DOHH2 (cell line): ENCODE data around the gene CCDC88C.

Experiments
- H3F3A ChIP-seq: fragments of 200-600 bp; sonication (generic), shearing (Covaris generic); 2 replicates; pipeline ENCODE4 v1.6.0; 2016; ENCODE audit warnings: antibody characterized with exemption, mild to moderate bottlenecking; ENCODE audit not compliant: control insufficient read depth, insufficient read depth
- H3K27ac ChIP-seq: fragments of 200-600 bp; sonication (generic); 2 replicates; pipeline ENCODE4 v1.5.1; 2014; ENCODE audit warnings: low read depth, mild to moderate bottlenecking, low read length, moderate library complexity
- H3K27me3 ChIP-seq: fragments of 200-600 bp; sonication (generic); 2 replicates; pipeline ENCODE4 v1.6.1; 2014; ENCODE audit warnings: mild to moderate bottlenecking, low read length, mixed read lengths; ENCODE audit not compliant: control insufficient read depth
- H3K36me3 ChIP-seq: fragments of 200-600 bp; sonication (generic); 2 replicates; pipeline ENCODE4 v1.6.1; 2014; ENCODE audit warnings: mild to moderate bottlenecking, low read length, moderate library complexity, mixed read lengths; ENCODE audit not compliant: control insufficient read depth
- H3K4me1 ChIP-seq: fragments of 200-600 bp; sonication (generic); 2 replicates; pipeline ENCODE4 v1.6.1; 2014; ENCODE audit warnings: mild to moderate bottlenecking, low read length, mixed read lengths; ENCODE audit not compliant: control insufficient read depth
- H3K4me2 ChIP-seq: fragments of 200-600 bp; sonication (generic); 2 replicates; pipeline ENCODE4 v1.6.0; 2014; ENCODE audit warnings: mild to moderate bottlenecking, low read length, moderate library complexity
- H3K4me3 ChIP-seq: fragments of 200-600 bp; sonication (generic); 2 replicates; pipeline ENCODE4 v1.5.1; 2014; ENCODE audit warnings: mild to moderate bottlenecking, low read length, mixed read lengths
- H3K79me2 ChIP-seq: fragments of 200-600 bp; sonication (generic); 2 replicates; pipeline ENCODE4 v1.6.1; 2014; ENCODE audit warnings: mild to moderate bottlenecking, low read length, mixed read lengths; ENCODE audit not compliant: control insufficient read depth
- H3K9me2 ChIP-seq: fragments of 200-600 bp; sonication (generic); replicated peaks from 2 replicates; pipeline ENCODE4 v1.6.1; 2014; ENCODE audit warnings: mild to moderate bottlenecking, low read length, mixed read lengths; ENCODE audit not compliant: control insufficient read depth
- H3K9me3 ChIP-seq: fragments of 200-600 bp; sonication (generic); 2 replicates; pipeline ENCODE4 v1.6.1; 2014; ENCODE audit warnings: antibody characterized with exemption, low read length, mixed read lengths; ENCODE audit not compliant: control insufficient read depth, insufficient read depth
- H4K20me1 ChIP-seq: fragments of 200-600 bp; sonication (generic); 2 replicates; pipeline ENCODE4 v1.6.0; 2014; ENCODE audit warnings: low read depth, mild to moderate bottlenecking, antibody characterized with exemption, low read length, moderate library complexity; ENCODE audit not compliant: control insufficient read depth, insufficient read depth
- EZH2phosphoT487 ChIP-seq: fragments of 200-600 bp; sonication (generic); IDR thresholded peaks from 2 replicates; pipeline ENCODE4 v1.6.1; 2017; ENCODE audit warnings: borderline replicate concordance, mild to moderate bottlenecking, antibody characterized with exemption, low read length, moderate library complexity, mixed read lengths
- TF ChIP-seq, protein P1 (sequence below): fragments of 200-600 bp; sonication (generic); IDR thresholded peaks from one replicate; pipeline ENCODE4 v1.5.1; 2014; ENCODE audit warnings: antibody characterized with exemption, mild to moderate bottlenecking, low read depth, low read length; ENCODE audit not compliant: poor library complexity, severe bottlenecking

CCDC88C gene

DNA sequence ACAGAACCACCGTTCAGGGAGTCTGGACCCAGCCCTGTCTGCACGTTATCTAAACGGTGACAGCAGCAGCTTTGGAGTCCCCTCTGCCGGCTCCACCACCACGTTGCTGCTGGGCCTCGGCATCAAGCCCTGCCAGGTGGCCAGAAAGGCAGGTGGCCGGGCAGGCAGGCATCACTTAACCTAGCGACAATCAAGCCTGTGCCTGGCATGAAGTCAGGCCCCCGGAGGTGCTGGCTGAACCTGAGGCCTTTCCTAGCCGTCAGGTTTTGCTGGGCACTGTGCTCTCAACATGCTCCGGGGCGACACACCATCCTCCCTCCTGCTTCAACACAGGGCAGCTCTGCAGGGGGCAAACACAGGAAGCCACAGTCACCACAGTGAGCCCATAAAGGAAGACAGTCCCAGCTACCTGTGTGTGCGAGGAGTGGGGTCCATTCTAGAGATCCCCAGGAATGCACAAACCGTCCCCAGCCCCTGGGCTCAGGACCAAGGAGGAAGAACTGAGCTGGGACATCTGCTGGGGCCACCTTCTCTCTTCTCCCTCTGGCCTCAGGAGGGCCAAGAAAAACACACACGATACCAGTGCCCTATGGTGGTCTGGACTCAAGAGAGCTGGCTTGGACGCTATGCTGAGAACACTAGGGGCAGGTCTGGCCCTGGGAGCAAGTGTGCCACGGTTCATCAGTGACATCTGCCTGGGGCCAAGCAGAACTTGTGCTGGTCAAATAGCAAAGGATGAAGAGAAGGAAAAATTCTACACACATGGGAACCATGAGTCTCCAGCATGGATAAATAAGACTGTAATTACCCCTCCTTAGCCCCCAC is 44.7 kb downstream of the CCDC88C start:
- Histone ChIP-seq H3K9me2 (no peaks in the 10 kb centered on the region), H3F3A (peaks cover 25% of the 10 kb centered on the region), H3K4me1 (peaks cover 99% of the 10 kb centered on the region), H3K27me3 (no peaks in the 10 kb centered on the region), H3K4me3 (peak overlapping the region; percentile 66), H3K27ac (peak overlapping the region; percentile 87), H3K79me2 (peaks cover 100% of the 10 kb centered on the region), H3K36me3 (peaks cover 80% of the 10 kb centered on the region), H4K20me1 (peaks cover 39% of the 10 kb centered on the region), H3K4me2 (peak overlapping the region; percentile 91), H3K9me3 (no peaks in the 10 kb centered on the region)
- TF ChIP-seq, protein P1, sequence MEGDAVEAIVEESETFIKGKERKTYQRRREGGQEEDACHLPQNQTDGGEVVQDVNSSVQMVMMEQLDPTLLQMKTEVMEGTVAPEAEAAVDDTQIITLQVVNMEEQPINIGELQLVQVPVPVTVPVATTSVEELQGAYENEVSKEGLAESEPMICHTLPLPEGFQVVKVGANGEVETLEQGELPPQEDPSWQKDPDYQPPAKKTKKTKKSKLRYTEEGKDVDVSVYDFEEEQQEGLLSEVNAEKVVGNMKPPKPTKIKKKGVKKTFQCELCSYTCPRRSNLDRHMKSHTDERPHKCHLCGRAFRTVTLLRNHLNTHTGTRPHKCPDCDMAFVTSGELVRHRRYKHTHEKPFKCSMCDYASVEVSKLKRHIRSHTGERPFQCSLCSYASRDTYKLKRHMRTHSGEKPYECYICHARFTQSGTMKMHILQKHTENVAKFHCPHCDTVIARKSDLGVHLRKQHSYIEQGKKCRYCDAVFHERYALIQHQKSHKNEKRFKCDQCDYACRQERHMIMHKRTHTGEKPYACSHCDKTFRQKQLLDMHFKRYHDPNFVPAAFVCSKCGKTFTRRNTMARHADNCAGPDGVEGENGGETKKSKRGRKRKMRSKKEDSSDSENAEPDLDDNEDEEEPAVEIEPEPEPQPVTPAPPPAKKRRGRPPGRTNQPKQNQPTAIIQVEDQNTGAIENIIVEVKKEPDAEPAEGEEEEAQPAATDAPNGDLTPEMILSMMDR, result peak; percentile 13
- no peak for TF ChIP-seq EZH2phosphoT487

DNA sequence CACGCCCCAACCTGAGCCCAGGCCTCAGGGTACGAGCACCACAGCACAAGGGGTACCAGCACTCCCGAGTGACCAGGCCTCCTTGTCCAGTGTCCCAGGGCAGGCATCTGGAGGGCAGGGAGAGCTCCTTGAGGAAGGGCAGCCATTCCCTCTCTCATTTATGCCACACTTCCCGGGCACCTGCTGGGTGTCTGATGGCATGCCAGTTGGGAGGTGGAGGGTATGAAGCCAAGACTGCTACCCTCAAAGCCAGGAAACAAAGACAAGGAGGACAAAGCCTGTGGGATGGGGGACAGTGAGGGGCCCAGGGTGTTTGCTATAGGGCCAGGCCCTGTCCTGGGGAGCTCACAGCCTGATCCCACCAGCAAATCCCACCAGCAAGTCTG is 45.6 kb downstream of the CCDC88C start:
- H4K20me1 ChIP-seq, result peaks cover 35% of the 10 kb centered on the region
- no peaks in the 10 kb centered on the region for H3K9me2 ChIP-seq
- H3K79me2 ChIP-seq, result peaks cover 100% of the 10 kb centered on the region
- H3K27me3 ChIP-seq, result no peaks in the 10 kb centered on the region
- no peak overlapping the region for H3K4me3 ChIP-seq
- TF ChIP-seq EZH2phosphoT487, result no peak
- TF ChIP-seq, protein P1, result no peak
- peak overlapping the region; percentile 20; the same call in 1 of the 2 replicates for H3K27ac ChIP-seq
- H3F3A ChIP-seq, result peaks cover 27% of the 10 kb centered on the region
- H3K4me2 ChIP-seq, result peak overlapping the region; percentile 85
- peaks cover 75% of the 10 kb centered on the region for H3K36me3 ChIP-seq
- no peaks in the 10 kb centered on the region for H3K9me3 ChIP-seq
- H3K4me1 ChIP-seq, result peaks cover 99% of the 10 kb centered on the region

DNA sequence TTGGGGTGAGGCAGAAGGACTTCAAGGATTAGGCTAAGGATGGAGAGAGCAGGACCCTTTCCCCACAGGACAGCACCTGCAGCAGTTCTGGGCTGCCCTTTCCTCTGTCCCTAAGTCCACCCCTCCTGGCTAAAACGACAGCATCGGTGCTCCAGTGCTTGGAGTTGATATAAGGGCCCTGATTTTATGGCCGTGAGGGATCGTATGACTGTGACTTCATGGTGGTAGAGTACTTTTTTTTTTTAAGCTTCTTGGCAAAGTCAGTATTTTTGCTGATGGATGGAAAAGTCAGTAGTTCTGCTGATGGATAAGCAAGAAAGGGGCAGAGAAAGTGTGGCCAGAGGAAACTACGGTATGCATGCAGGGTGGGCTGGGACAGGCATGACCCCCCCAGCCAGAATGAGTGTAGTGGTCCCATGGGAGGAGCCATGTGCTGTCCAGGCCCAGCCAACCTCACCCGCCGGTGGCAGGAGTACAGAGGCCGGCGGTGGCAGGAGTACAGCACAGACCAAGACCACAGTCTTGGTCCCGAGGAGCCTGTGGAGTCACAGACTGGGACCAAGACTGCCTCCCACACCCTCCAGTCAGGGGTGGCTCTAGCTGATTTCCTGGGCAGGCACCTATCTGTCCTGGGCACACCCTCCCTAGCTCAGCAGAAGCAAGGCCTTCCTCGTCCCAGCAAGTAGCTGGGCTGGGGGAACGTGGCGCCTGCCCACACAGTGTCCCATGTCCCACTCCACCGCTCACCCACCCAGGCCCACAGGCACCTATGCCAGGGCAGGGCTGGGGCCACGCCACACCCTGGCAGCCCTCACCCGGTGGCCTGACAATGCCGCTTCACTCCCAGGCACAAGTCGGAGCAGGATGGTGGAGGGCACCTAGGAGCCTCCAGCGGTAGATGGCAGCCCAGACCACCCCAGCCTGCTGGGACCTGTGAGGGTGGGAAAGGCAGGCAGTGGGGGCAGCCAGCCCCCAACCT is 46.3 kb downstream of the CCDC88C start:
- Histone ChIP-seq H3K27me3 (no peaks in the 10 kb centered on the region), H3F3A (peaks cover 27% of the 10 kb centered on the region), H3K36me3 (peaks cover 77% of the 10 kb centered on the region), H3K9me2 (no peaks in the 10 kb centered on the region), H3K4me2 (peak overlapping the region; percentile 85), H3K79me2 (peaks cover 100% of the 10 kb centered on the region), H3K27ac (peak overlapping the region; percentile 20; the same call in 1 of the 2 replicates), H4K20me1 (peaks cover 37% of the 10 kb centered on the region), H3K9me3 (no peaks in the 10 kb centered on the region), H3K4me3 (0 out of 2 replicates have a peak overlapping the region, but pooled peaks have one; percentile 5), H3K4me1 (peaks cover 99% of the 10 kb centered on the region)
- TF ChIP-seq, protein P1, result no peak
- no peak for TF ChIP-seq EZH2phosphoT487
